ENCODE data around the gene MAFG. TPM values are rescaled to one million over a fixed set of nuclear protein-coding genes. Genes with fewer than 3 reads are reported as not detected.

MAFG gene
- polyA plus RNA-seq, 1 donor from 2014 or later, result 11.8 TPM

- Histone ChIP-seq H3K9me3 (ENCODE audit: low read length) (no peaks in the 10 kb centered on the region), H2AFZ (ENCODE audit: low read depth, low read length) (no peak overlapping the region), H3K27me3 (ENCODE audit: insufficient read depth, low read depth, low read length) (no peaks in the 10 kb centered on the region), H3K4me2 (ENCODE audit: low read length) (no peak overlapping the region), H3K9ac (ENCODE audit: low read length) (no peak overlapping the region), H4K20me1 (ENCODE audit: insufficient read depth) (no peaks in the 10 kb centered on the region), H3K27ac (ENCODE audit: low read length) (no peak overlapping the region), H3K9me2 (ENCODE audit: insufficient read depth, low read length) (no peaks in the 10 kb centered on the region), H3K4me3 (ENCODE audit: low read length) (no peak overlapping the region), H3F3A (ENCODE audit: insufficient read depth, low read length, poor library complexity, severe bottlenecking) (no peaks in the 10 kb centered on the region), H3K79me2 (replicated peaks; ENCODE audit: insufficient read depth, low read length) (peaks cover 19% of the 10 kb centered on the region), H3K36me3 (ENCODE audit: insufficient read depth, low read length) (no peaks in the 10 kb centered on the region)
- TF ChIP-seq SMC3 (conservative IDR thresholded peaks at IDR 0.05; ENCODE audit: poor library complexity), result no peak
- TF ChIP-seq POLR2AphosphoS5 (IDR thresholded peaks at IDR 0.05), result no peak
- TF ChIP-seq, protein P1, sequence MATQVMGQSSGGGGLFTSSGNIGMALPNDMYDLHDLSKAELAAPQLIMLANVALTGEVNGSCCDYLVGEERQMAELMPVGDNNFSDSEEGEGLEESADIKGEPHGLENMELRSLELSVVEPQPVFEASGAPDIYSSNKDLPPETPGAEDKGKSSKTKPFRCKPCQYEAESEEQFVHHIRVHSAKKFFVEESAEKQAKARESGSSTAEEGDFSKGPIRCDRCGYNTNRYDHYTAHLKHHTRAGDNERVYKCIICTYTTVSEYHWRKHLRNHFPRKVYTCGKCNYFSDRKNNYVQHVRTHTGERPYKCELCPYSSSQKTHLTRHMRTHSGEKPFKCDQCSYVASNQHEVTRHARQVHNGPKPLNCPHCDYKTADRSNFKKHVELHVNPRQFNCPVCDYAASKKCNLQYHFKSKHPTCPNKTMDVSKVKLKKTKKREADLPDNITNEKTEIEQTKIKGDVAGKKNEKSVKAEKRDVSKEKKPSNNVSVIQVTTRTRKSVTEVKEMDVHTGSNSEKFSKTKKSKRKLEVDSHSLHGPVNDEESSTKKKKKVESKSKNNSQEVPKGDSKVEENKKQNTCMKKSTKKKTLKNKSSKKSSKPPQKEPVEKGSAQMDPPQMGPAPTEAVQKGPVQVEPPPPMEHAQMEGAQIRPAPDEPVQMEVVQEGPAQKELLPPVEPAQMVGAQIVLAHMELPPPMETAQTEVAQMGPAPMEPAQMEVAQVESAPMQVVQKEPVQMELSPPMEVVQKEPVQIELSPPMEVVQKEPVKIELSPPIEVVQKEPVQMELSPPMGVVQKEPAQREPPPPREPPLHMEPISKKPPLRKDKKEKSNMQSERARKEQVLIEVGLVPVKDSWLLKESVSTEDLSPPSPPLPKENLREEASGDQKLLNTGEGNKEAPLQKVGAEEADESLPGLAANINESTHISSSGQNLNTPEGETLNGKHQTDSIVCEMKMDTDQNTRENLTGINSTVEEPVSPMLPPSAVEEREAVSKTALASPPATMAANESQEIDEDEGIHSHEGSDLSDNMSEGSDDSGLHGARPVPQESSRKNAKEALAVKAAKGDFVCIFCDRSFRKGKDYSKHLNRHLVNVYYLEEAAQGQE (IDR thresholded peaks at IDR 0.05; ENCODE audit: borderline replicate concordance), result no peak
- TF ChIP-seq TAF1 (IDR thresholded peaks at IDR 0.05; ENCODE audit: low read depth), result no peak
- no peak for TF ChIP-seq RAD21 (conservative IDR thresholded peaks at IDR 0.05)
Measured at GRCh38 chr17:81929253-81930141, 2.0 kb upstream of the MAFG start.

DNA sequence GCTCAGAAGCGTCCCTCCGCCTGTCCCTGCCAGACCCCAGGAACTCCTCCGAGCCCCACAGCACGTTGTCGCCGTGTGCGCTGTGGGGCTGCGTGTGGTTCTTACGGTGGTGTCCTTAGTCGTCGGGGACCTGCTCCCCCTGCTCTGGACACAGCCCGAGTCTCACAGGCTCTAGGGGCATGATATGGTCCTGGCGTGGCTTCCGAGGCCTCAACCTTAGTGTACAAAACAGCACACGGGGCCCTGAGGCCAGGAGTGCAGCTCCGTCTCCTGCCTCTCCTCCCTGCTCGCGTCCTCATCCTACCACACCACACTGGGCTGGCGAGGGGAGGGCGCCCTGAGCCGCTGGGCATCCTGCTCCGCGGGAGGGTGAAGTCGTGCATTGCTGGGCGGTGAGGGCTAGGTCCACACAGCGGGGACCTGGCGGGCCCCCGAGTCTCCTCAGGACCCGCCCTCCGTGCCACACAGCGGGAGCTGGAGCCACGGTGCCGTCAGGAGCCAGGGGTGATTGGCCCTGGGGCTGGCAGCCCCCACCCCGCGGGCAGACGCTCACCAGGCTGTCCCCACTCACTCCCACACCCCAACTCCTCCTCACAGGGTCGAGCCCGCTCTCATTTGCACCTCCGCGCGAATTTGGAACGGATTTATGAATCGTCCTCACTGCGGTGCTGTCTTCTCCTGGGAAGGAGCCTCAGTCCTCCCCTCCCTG is 1.2 kb upstream of the MAFG start:
- H3K9me2 ChIP-seq (ENCODE audit: insufficient read depth, low read length), result no peaks in the 10 kb centered on the region
- H3K9ac ChIP-seq (ENCODE audit: low read length), result peak overlapping the region; percentile 54
- no peaks in the 10 kb centered on the region for H3K9me3 ChIP-seq (ENCODE audit: low read length)
- peak overlapping the region; percentile 66 for H3K4me3 ChIP-seq (ENCODE audit: low read length)
- H3K27me3 ChIP-seq (ENCODE audit: insufficient read depth, low read depth, low read length), result no peaks in the 10 kb centered on the region
- peaks cover 23% of the 10 kb centered on the region for H3K79me2 ChIP-seq (replicated peaks; ENCODE audit: insufficient read depth, low read length)
- peak overlapping the region; percentile 14 for H3K4me2 ChIP-seq (ENCODE audit: low read length)
- TF ChIP-seq SMC3 (conservative IDR thresholded peaks at IDR 0.05; ENCODE audit: poor library complexity), result no peak
- TF ChIP-seq RAD21 (conservative IDR thresholded peaks at IDR 0.05), result no peak
- TF ChIP-seq, protein P1 (IDR thresholded peaks at IDR 0.05; ENCODE audit: borderline replicate concordance), result no peak
- TF ChIP-seq MXI1 (conservative IDR thresholded peaks at IDR 0.05; ENCODE audit: poor library complexity, severe bottlenecking), result no peak
- no peak for TF ChIP-seq POLR2AphosphoS5 (IDR thresholded peaks at IDR 0.05)
- no peak overlapping the region for H2AFZ ChIP-seq (ENCODE audit: low read depth, low read length)
- no peaks in the 10 kb centered on the region for H4K20me1 ChIP-seq (ENCODE audit: insufficient read depth)
- H3F3A ChIP-seq (ENCODE audit: insufficient read depth, low read length, poor library complexity, severe bottlenecking), result no peaks in the 10 kb centered on the region
- no peaks in the 10 kb centered on the region for H3K36me3 ChIP-seq (ENCODE audit: insufficient read depth, low read length)
- no peak overlapping the region for H3K27ac ChIP-seq (ENCODE audit: low read length)
